ENCODE data around the gene ASZ1. TPM values are rescaled to one million over a fixed set of nuclear protein-coding genes. Genes with fewer than 3 reads are reported as not detected.
A peak's percentile ranks its signal among the peaks of the same experiment; 100 is the strongest.
"Not testable (repeated sequence)": the region's sequence is repeated elsewhere in the genome, so short reads cannot be mapped to it uniquely, and the experiment has no call there.

ASZ1 gene
- total and polyA plus RNA-seq, 7 donors, result not detected

DNA sequence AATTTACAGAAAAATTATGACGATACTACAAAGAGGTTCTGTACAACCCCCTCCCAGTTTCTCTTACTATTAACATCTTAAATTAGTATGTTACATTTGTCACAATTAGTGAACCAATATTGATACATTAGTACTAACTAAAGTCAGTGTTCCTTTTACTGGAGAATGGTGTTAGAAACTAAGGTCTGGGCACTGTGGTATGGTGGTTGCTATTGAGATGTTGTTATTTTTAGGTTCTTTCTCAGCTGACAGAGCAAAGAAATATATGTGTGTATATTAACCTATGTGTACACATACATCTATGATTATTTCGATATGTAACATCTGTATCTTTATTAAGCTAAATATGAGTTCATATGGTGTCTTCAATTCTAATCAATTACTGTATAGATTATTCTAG lies 40.9 kb upstream of the ASZ1 start:
- H3K27ac ChIP-seq, result no peak overlapping the region
- TF ChIP-seq, protein P1, sequence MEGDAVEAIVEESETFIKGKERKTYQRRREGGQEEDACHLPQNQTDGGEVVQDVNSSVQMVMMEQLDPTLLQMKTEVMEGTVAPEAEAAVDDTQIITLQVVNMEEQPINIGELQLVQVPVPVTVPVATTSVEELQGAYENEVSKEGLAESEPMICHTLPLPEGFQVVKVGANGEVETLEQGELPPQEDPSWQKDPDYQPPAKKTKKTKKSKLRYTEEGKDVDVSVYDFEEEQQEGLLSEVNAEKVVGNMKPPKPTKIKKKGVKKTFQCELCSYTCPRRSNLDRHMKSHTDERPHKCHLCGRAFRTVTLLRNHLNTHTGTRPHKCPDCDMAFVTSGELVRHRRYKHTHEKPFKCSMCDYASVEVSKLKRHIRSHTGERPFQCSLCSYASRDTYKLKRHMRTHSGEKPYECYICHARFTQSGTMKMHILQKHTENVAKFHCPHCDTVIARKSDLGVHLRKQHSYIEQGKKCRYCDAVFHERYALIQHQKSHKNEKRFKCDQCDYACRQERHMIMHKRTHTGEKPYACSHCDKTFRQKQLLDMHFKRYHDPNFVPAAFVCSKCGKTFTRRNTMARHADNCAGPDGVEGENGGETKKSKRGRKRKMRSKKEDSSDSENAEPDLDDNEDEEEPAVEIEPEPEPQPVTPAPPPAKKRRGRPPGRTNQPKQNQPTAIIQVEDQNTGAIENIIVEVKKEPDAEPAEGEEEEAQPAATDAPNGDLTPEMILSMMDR (IDR thresholded peaks at IDR 0.05), result no peak
- no peak for DNase-seq
- H3K4me3 ChIP-seq, result no peak overlapping the region
- WGBS, 3 donors, result 91 to 93% (median 92%) methylated on average over 2 of the region's 2 CpGs
- no peaks in the 10 kb centered on the region for H3K27me3 ChIP-seq (ENCODE audit: insufficient read depth in 3 of 3, low read length in 2 of 3)
- ATAC-seq, result no peak
- no peaks in the 10 kb centered on the region for H3K36me3 ChIP-seq (ENCODE audit: insufficient read depth in 1 of 2, low read depth in 1 of 2)
- intact Hi-C loops (cut with DNase I), result no loop called here
- H3K9me3 ChIP-seq, result no peaks in the 10 kb centered on the region
- H3K4me1 ChIP-seq, result no peaks in the 10 kb centered on the region

DNA sequence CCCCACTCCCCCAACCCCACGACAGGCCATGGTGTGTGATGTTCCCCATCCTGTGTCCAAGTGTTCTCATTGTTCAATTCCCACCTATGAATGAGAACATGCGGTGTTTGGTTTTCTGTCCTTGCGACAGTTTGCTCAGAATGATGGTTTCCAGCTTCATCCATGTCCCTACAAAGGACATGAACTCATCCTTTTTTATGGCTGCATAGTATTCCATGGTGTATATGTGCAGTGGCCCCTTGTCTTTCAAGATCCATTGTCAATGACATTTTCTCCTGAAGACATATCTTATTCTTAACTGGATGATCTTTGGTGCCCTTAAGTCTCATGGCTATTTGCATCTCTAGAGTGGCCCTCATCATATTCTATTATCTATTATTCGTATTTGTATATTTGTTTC lies 33.5 kb upstream of the ASZ1 start:
- DNase-seq; H3K4me1 ChIP-seq; intact Hi-C loops (cut with DNase I); H3K27me3 ChIP-seq (ENCODE audit: insufficient read depth in 3 of 3, low read length in 2 of 3); H3K9me3 ChIP-seq; H3K36me3 ChIP-seq (ENCODE audit: insufficient read depth in 1 of 2, low read depth in 1 of 2); ATAC-seq; H3K4me3 ChIP-seq; H3K27ac ChIP-seq: not testable (repeated sequence)
- 93 to 94% (median 94%) methylated on average over 3 of the region's 4 CpGs for WGBS, 3 donors

DNA sequence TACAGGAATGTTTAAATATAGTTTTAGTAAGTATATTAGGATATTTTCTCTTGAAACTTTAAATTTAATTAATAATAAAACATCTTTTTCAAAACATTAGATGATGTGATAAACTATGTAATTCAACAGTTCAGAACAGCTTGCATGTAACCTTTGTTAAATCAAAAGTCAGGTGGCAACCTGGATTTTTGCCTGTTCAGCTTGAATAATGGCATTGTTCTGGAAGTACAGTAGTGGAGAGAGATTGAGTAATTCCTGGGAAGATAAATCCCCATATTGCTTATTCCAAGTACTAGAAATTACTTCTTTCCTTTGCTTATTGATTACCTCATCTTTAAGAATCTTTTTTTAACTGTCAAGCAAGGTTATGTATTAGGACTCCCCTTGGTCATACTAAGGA lies 32.4 kb upstream of the ASZ1 start:
- H3K4me1 ChIP-seq, result no peaks in the 10 kb centered on the region
- ATAC-seq (no peak), DNase-seq (no peak)
- H3K36me3 ChIP-seq (ENCODE audit: insufficient read depth in 1 of 2, low read depth in 1 of 2), result no peaks in the 10 kb centered on the region
- no peak overlapping the region for H3K27ac ChIP-seq
- H3K4me3 ChIP-seq, result no peak overlapping the region
- no peaks in the 10 kb centered on the region for H3K9me3 ChIP-seq
- TF ChIP-seq, protein P1 (IDR thresholded peaks at IDR 0.05), result no peak
- intact Hi-C loops (cut with DNase I), result no loop called here
- no peaks in the 10 kb centered on the region for H3K27me3 ChIP-seq (ENCODE audit: insufficient read depth in 3 of 3, low read length in 2 of 3)

DNA sequence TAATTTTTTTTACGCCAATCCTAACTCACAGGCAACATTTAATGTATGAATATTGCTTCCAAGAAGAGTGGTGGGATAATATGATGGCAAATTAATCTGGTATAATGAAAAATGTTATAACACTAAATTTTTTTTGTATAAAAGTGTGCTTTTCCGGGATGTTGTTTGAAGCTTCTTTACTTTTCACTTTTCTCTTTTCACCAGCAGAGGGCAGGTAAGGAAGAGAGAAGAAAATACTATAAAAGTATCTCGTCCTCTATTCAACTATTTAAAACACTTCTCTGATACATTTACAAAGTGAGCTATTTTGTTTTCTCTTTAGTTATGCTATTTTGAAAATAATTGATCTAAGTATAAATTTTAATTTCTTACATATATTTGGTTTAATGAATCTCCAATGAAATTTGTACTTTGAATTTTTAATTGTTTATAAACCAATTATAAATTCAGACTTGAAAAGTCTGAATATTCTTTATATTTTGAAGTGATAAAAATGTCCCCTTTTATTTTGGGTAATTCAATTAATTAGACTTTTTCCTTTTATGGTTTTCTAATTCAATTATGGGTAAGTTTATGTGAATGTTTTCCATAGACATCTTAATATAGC lies 31.8 kb upstream of the ASZ1 start:
- no peaks in the 10 kb centered on the region for H3K36me3 ChIP-seq (ENCODE audit: insufficient read depth in 1 of 2, low read depth in 1 of 2)
- H3K27me3 ChIP-seq (ENCODE audit: insufficient read depth in 3 of 3, low read length in 2 of 3), result no peaks in the 10 kb centered on the region
- H3K27ac ChIP-seq, result no peak overlapping the region
- ATAC-seq, result no peak
- no peak for DNase-seq
- no peak overlapping the region for H3K4me3 ChIP-seq
- TF ChIP-seq, protein P1 (IDR thresholded peaks at IDR 0.05), result peak; percentile 39
- intact Hi-C loops (cut with DNase I), result no loop called here
- H3K9me3 ChIP-seq, result no peaks in the 10 kb centered on the region
- whole genome bisulfite sequencing, 3 donors, result 37 to 42% (median 39%) methylated on average over 3 of the region's 3 CpGs
- no peaks in the 10 kb centered on the region for H3K4me1 ChIP-seq

DNA sequence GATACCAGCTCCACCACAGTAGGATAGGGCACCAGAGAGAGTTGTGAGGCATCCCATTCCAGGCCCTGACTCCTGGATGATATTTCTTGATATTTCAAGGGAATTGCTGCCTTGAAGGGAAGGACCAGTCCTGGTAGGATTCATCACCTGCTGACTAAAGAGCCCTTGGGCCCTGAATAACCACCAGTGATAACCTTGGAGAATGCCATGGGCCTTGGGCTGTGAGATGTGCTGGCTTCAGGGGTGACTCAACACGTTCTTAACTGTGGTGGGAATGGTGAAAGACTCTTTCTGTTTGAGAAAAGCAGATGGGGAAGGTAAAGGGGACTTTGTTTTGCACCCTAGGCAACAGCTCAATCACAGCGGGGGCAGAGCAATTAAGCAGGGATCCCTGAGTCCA lies 21.4 kb upstream of the ASZ1 start:
- intact Hi-C loops (cut with DNase I), result no loop called here
- TF ChIP-seq, protein P1 (IDR thresholded peaks at IDR 0.05), result no peak
- WGBS, 3 donors, result 60 to 76% (median 61%) methylated on average over 2 of the region's 2 CpGs
- Histone ChIP-seq H3K4me3 (no peak overlapping the region), H3K9me3 (no peaks in the 10 kb centered on the region), H3K4me1 (no peaks in the 10 kb centered on the region), H3K27me3 (ENCODE audit: insufficient read depth in 3 of 3, low read length in 2 of 3) (no peaks in the 10 kb centered on the region), H3K36me3 (ENCODE audit: insufficient read depth in 1 of 2, low read depth in 1 of 2) (no peaks in the 10 kb centered on the region), H3K27ac (no peak overlapping the region)
- DNase-seq (no peak), ATAC-seq (no peak)
